H1 (cell line): ENCODE measurements around the gene APOA4. TPM values are rescaled to one million over a fixed set of nuclear protein-coding genes. Genes with fewer than 3 reads are reported as not detected.

Source experiments
- CTCF ChIA-PET: fragments of 300-600 bp; sonication (Branson Sonifier 250); formaldehyde crosslinking; loops from one replicate; lab custom pipeline; 2021; ENCODE audit not compliant: partially characterized antibody; lab: Charles Lee
- POLR2A ChIA-PET: fragments of 300-600 bp; sonication (Branson Sonifier 250); formaldehyde crosslinking; loops from one replicate; lab custom pipeline; 2021; ENCODE audit warnings: inconsistent platforms; ENCODE audit not compliant: partially characterized antibody; lab: Charles Lee
- DNase-seq, 2 experiments: peaks; one replicate each; pipeline versions ENCODE4 v3.0.0 to v3.0.0-alpha.2; 2010 to 2022; ENCODE audit warnings: low spot score in 2 of 2, low read depth in 1 of 2, mixed read lengths in 1 of 2
- FAIRE-seq: peaks from 2 replicates; lab custom pipeline; 2011; peaks lifted over from hg19 to GRCh38; lab: Jason Lieb, UNC
- H2AFZ ChIP-seq: 2 replicates; pipeline ENCODE4 v1.8.1; 2012; ENCODE audit warnings: low read length, inconsistent platforms
- H2AK5ac ChIP-seq: 2 replicates; pipeline ENCODE4 v1.6.1; 2013; ENCODE audit warnings: low read depth, low read length
- H2BK120ac ChIP-seq: replicated peaks from 2 replicates; pipeline ENCODE3; 2013; ENCODE audit warnings: low read depth, low read length, inconsistent platforms
- H2BK12ac ChIP-seq: 2 replicates; pipeline ENCODE4 v1.6.1; 2013; ENCODE audit warnings: low read depth, low read length
- H2BK15ac ChIP-seq: 2 replicates; pipeline ENCODE4 v1.6.1; 2013; ENCODE audit warnings: low read length
- H2BK20ac ChIP-seq: 2 replicates; pipeline ENCODE4 v1.6.1; 2013; ENCODE audit warnings: low read length
- H2BK5ac ChIP-seq: 2 replicates; pipeline ENCODE4 v1.6.1; 2013; ENCODE audit warnings: low read depth, low read length
- H3K14ac ChIP-seq: 2 replicates; pipeline ENCODE4 v1.6.1; 2013; ENCODE audit warnings: inconsistent platforms; ENCODE audit not compliant: insufficient read length
- H3K18ac ChIP-seq: 2 replicates; pipeline ENCODE4 v1.6.1; 2013; ENCODE audit warnings: low read length; ENCODE audit errors: extremely low read depth
- H3K23ac ChIP-seq: 2 replicates; pipeline ENCODE4 v1.6.1; 2013; ENCODE audit warnings: inconsistent platforms; ENCODE audit not compliant: insufficient read length
- H3K23me2 ChIP-seq: 2 replicates; pipeline ENCODE4 v1.6.1; 2013; ENCODE audit warnings: low read depth, low read length
- H3K27ac ChIP-seq: 2 replicates; pipeline ENCODE4 v1.6.1; 2011; ENCODE audit warnings: low read depth, low read length, inconsistent platforms
- H3K27me3 ChIP-seq, 4 experiments: replicated peaks in 1 of 4; 1 replicate in 1 of 4; 2 replicates in 3 of 4; pipeline versions ENCODE4 v1.6.1 to v1.8.1; 2011 to 2013; ENCODE audit warnings: low read length in 3 of 4, mild to moderate bottlenecking in 3 of 4, inconsistent platforms in 2 of 4, mixed read lengths in 2 of 4, moderate library complexity in 1 of 4; ENCODE audit not compliant: control insufficient read depth in 3 of 4, insufficient read depth in 3 of 4; ENCODE audit errors: extremely low read depth in 1 of 4
- H3K36me3 ChIP-seq, 4 experiments: 2 replicates each; pipeline versions ENCODE4 v1.6.1 to v1.8.1; 2011 to 2013; ENCODE audit warnings: mild to moderate bottlenecking in 4 of 4, low read length in 3 of 4, moderate library complexity in 2 of 4, control low read depth in 1 of 4, inconsistent platforms in 1 of 4; ENCODE audit not compliant: insufficient read depth in 4 of 4, control insufficient read depth in 2 of 4
- H3K4ac ChIP-seq: replicated peaks from 2 replicates; pipeline ENCODE3; 2013; ENCODE audit warnings: low read length, low read depth, mixed read lengths, inconsistent platforms; ENCODE audit not compliant: insufficient read length
- H3K4me1 ChIP-seq, 4 experiments: replicated peaks in 1 of 4; 1 replicate in 1 of 4; 2 replicates in 3 of 4; pipeline versions ENCODE4 v1.6.1 to v1.8.1; 2011 to 2013; ENCODE audit warnings: low read length in 3 of 4, inconsistent platforms in 2 of 4, mixed read lengths in 1 of 4; ENCODE audit not compliant: insufficient read depth in 4 of 4, control insufficient read depth in 3 of 4
- H3K4me2 ChIP-seq, 2 experiments: 2 replicates each; pipeline versions ENCODE4 v1.6.1 to v1.8.1; 2011 to 2013; ENCODE audit warnings: low read depth in 2 of 2, low read length in 2 of 2, control low read depth in 1 of 2, inconsistent platforms in 1 of 2, mild to moderate bottlenecking in 1 of 2; ENCODE audit not compliant: insufficient read depth in 1 of 2
- H3K4me3 ChIP-seq, 4 experiments: fragments of 200-600, 300-600 bp in 1 of 4; sonication (generic), shearing (Covaris generic), sonication (Bioruptor Twin) in 1 of 4; 2 replicates each; pipeline versions ENCODE4 v1.5.1 to v1.8.1; 2011 to 2016; ENCODE audit warnings: low read length in 4 of 4, low read depth in 3 of 4, control low read depth in 2 of 4, inconsistent platforms in 2 of 4, mild to moderate bottlenecking in 2 of 4, mixed read lengths in 1 of 4, moderate library complexity in 1 of 4; ENCODE audit not compliant: insufficient read depth in 2 of 4; ENCODE audit errors: extremely low read depth in 1 of 4
- H3K56ac ChIP-seq: replicated peaks from 2 replicates; pipeline ENCODE3; 2013; ENCODE audit warnings: low read depth, mild to moderate bottlenecking, mixed read lengths, low read length, inconsistent platforms; ENCODE audit not compliant: insufficient read length
- H3K79me1 ChIP-seq: 2 replicates; pipeline ENCODE4 v1.6.1; 2013; ENCODE audit warnings: low read depth, low read length, control low read depth
- H3K79me2 ChIP-seq, 2 experiments: 2 replicates each; pipeline versions ENCODE4 v1.6.1 to v1.8.1; 2012 to 2013; ENCODE audit warnings: low read length in 2 of 2, mild to moderate bottlenecking in 2 of 2, inconsistent platforms in 1 of 2; ENCODE audit not compliant: insufficient read depth in 2 of 2, control insufficient read depth in 1 of 2
- H3K9ac ChIP-seq, 4 experiments: replicated peaks in 1 of 4; 1 replicate in 1 of 4; 2 replicates in 3 of 4; pipeline versions ENCODE4 v1.6.1 to v1.8.1; 2011 to 2013; ENCODE audit warnings: low read depth in 3 of 4, low read length in 3 of 4, control low read depth in 2 of 4, mild to moderate bottlenecking in 2 of 4, moderate library complexity in 2 of 4, inconsistent platforms in 1 of 4; ENCODE audit errors: extremely low read depth in 1 of 4
- H3K9me3 ChIP-seq, 2 experiments: 2 replicates each; pipeline versions ENCODE4 v1.6.1 to v1.8.1; 2012 to 2013; ENCODE audit warnings: mild to moderate bottlenecking in 2 of 2, moderate library complexity in 2 of 2, control low read depth in 1 of 2, inconsistent platforms in 1 of 2, low read depth in 1 of 2, low read length in 1 of 2, mixed read lengths in 1 of 2; ENCODE audit not compliant: insufficient read depth in 2 of 2
- H4K20me1 ChIP-seq, 2 experiments: replicated peaks in 1 of 2; 2 replicates each; pipeline versions ENCODE3 to v1.8.1; 2011 to 2013; ENCODE audit warnings: inconsistent platforms in 2 of 2, low read length in 2 of 2, mild to moderate bottlenecking in 1 of 2; ENCODE audit not compliant: insufficient read depth in 2 of 2, control insufficient read depth in 1 of 2
- H4K5ac ChIP-seq: 2 replicates; pipeline ENCODE4 v1.6.1; 2013; ENCODE audit warnings: low read length, low read depth, mixed read lengths, inconsistent platforms; ENCODE audit not compliant: insufficient read length
- H4K8ac ChIP-seq: 2 replicates; pipeline ENCODE4 v1.8.0; 2013; ENCODE audit warnings: mild to moderate bottlenecking, moderate library complexity, low read length, inconsistent platforms; ENCODE audit not compliant: insufficient read depth; ENCODE audit errors: extremely low read depth
- H4K91ac ChIP-seq: replicated peaks from 2 replicates; pipeline ENCODE3; 2013; ENCODE audit warnings: low read length, mixed read lengths, inconsistent platforms; ENCODE audit not compliant: insufficient read length
- ATF2 ChIP-seq: IDR thresholded peaks from 2 replicates; pipeline ENCODE4 v1.6.1; 2012; ENCODE audit warnings: low read length, inconsistent platforms
- BCL11A ChIP-seq, 2 experiments: IDR thresholded peaks; one replicate each; pipeline ENCODE4 v1.6.1; 2011; ENCODE audit warnings: low read depth in 2 of 2, low read length in 2 of 2, mild to moderate bottlenecking in 2 of 2
- BRCA1 ChIP-seq: IDR thresholded peaks from 2 replicates; pipeline ENCODE4 v1.6.1; 2012; ENCODE audit warnings: low read depth, low read length, improper control_type of control experiment
- CTCF ChIP-seq, 3 experiments: IDR thresholded peaks; 1 replicate in 2 of 3; 2 replicates in 1 of 3; pipeline versions ENCODE4 v1.5.1 to v1.6.1; 2011; ENCODE audit warnings: low read length in 3 of 3, mild to moderate bottlenecking in 3 of 3, inconsistent platforms in 2 of 3, low read depth in 1 of 3, moderate library complexity in 1 of 3; ENCODE audit not compliant: insufficient read depth in 1 of 3; ENCODE audit errors: control extremely low read depth in 1 of 3
- SAP30 ChIP-seq: fragments of 300-600 bp; sonication (generic); IDR thresholded peaks from 2 replicates; pipeline ENCODE4 v1.7.1; 2012; ENCODE audit warnings: low read length, moderate library complexity, mild to moderate bottlenecking, inconsistent platforms; ENCODE audit not compliant: insufficient read depth, insufficient replicate concordance
- SIRT6 ChIP-seq: IDR thresholded peaks from one replicate; pipeline ENCODE4 v1.7.1; 2012; ENCODE audit warnings: low read length, inconsistent platforms
- TCF12 ChIP-seq: IDR thresholded peaks from 2 replicates; pipeline ENCODE4 v1.6.1; 2011; ENCODE audit warnings: low read depth, mild to moderate bottlenecking, low read length
- USF2 ChIP-seq: IDR thresholded peaks from 2 replicates; pipeline ENCODE4 v1.6.1; 2011; ENCODE audit warnings: low read length, improper control_type of control experiment
- WGBS, 2 experiments: shearing (Covaris generic) in 1 of 2; methylation state at CpG; one replicate each; pipeline versions ENCODE4 v1.1.6 to v1.1.7; 2013 to 2015; ENCODE audit warnings: low lambda C conversion rate in 2 of 2, mixed read lengths in 2 of 2, inconsistent platforms in 1 of 2, low coverage in 1 of 2, missing lambda C conversion rate in 1 of 2; ENCODE audit not compliant: insufficient replicate concordance in 2 of 2, insufficient coverage in 1 of 2, insufficient read length in 1 of 2; ENCODE audit errors: extremely low coverage in 1 of 2, missing lambda C conversion rate in 1 of 2; 5-methylcytosine and 5-hydroxymethylcytosine counted together
- polyA plus RNA-seq, 7 experiments: library from polyadenylated mRNA; depleted of rRNA in 3 of 7; stranded (reverse) in 5 of 7; unstranded in 2 of 7; fragments of >200 nt in 5 of 7; fragments of 200-250 nt in 2 of 7; gene quantifications; 1 replicate in 5 of 7; 2 replicates in 1 of 7; 4 replicates in 1 of 7; pipeline versions ENCODE4 v1.2.1 to v1.2.3, GENCODE V29; 2011 to 2013; ENCODE audit warnings: missing spikeins in 2 of 7, mixed read lengths in 2 of 7
- total RNA-seq: library from RNA; stranded (reverse); fragmentation: NEBNext Ultra II Directional; extraction: Animal tissue kit (Norgen Biotek cat#: 25700); gene quantifications from 2 replicates; pipeline ENCODE4 v1.2.1, GENCODE V29; 2021

APOA4 gene
- total and polyA plus RNA-seq, 2 of the 8 experiments (the other 6 are each of a cell fraction or from before 2014, with no cell fraction given): not detected

GRCh38 chr11:116842117-116842516 is 19.0 kb upstream of the APOA4 start:
- Histone ChIP-seq H4K20me1 (no peaks in the 10 kb centered on the region), H3K9me3 (no peaks in the 10 kb centered on the region), H3K23me2 (no peaks in the 10 kb centered on the region), H3K79me1 (no peaks in the 10 kb centered on the region), H3K9ac (no peak overlapping the region), H3K4me1 (peaks cover 0 to 7% (median 0%) of the 10 kb centered on the region in 4 experiments; a peak in 2 of 7 replicates), H2BK20ac (no peak overlapping the region), H3K27ac (no peak overlapping the region), H4K8ac (no peak overlapping the region), H3K4ac (no peak overlapping the region), H3K18ac (no peak overlapping the region), H2BK5ac (no peak overlapping the region), H3K27me3 (no peaks in the 10 kb centered on the region), H4K5ac (no peak overlapping the region), H2BK120ac (no peak overlapping the region), H3K4me3 (no peak overlapping the region), H2AK5ac (no peak overlapping the region), H3K56ac (no peak overlapping the region), H2AFZ (no peak overlapping the region), H4K91ac (no peak overlapping the region), H3K4me2 (no peak overlapping the region), H3K36me3 (peaks cover 4 to 30% (median 21%) of the 10 kb centered on the region in 4 experiments; a peak in 7 of 8 replicates), H2BK15ac (no peak overlapping the region), H3K79me2 (no peaks in the 10 kb centered on the region), H3K14ac (no peak overlapping the region), H3K23ac (no peak overlapping the region), H2BK12ac (no peak overlapping the region)
- no peak for FAIRE-seq
- CTCF ChIA-PET: interaction anchor here (1.0 to 1.7 kb wide), 7 partner anchors 9 to 264 kb away, joined by 3 to 6 read pairs (median 4); partner anchors contain the start of genes APOA4, APOA5 and ZPR1
- POLR2A ChIA-PET: no interaction called here
- WGBS, 2 experiments: 92% methylated on average over 4 of the region's 4 CpGs; no CpG with 5 or more reads in 1 of the 2 experiments
- DNase-seq: no peak
- TF ChIP-seq SIRT6: no peak
- TF ChIP-seq BRCA1: no peak
- no peak for TF ChIP-seq ATF2
- no peak for TF ChIP-seq USF2
- no peak for TF ChIP-seq TCF12
- no peak for TF ChIP-seq SAP30
- no peak for TF ChIP-seq BCL11A (IDR thresholded peaks at IDR 0.05; ENCODE audit: low read depth in 2 of 2, low read length in 2 of 2)
- no peak for TF ChIP-seq CTCF (IDR thresholded peaks at IDR 0.05; ENCODE audit: control extremely low read depth in 1 of 3, insufficient read depth in 1 of 3, low read depth in 1 of 3, low read length in 3 of 3)
